C4-2B (cell line): ENCODE data around the gene C1orf21.

Experiments used
- CTCF ChIP-seq: fragments of 450-650 bp; conservative IDR thresholded peaks from 2 replicates; pipeline ENCODE4 v1.5.1; 2017; ENCODE audit warnings: mild to moderate bottlenecking
- ZFX ChIP-seq: fragments of 450-650 bp; IDR thresholded peaks from 2 replicates; pipeline ENCODE4 v1.6.1; 2017

GRCh38 chr1:184354719-184355118 lies 32.1 kb upstream of the C1orf21 start:
- TF ChIP-seq CTCF (no peak), ZFX (no peak)
